NCI-H2029 treated with DMSO at 0.1 percent for 48 hours (cell line): ENCODE results near the gene ARID1B.

Experiments used
- DNase-seq: peaks from one replicate; lab custom pipeline; 2025; lab: John Stamatoyannopoulos, UW

The ARID1B gene

GRCh38 chr6:157226761-157227160 is 449.6 kb downstream of the ARID1B start:
- no peak for DNase-seq

GRCh38 chr6:157227202-157228166 is 450.3 kb downstream of the ARID1B start:
- DNase-seq = no peak

GRCh38 chr6:157228426-157229131 is 451.4 kb downstream of the ARID1B start:
- DNase-seq = peak; percentile 52

GRCh38 chr6:157229132-157229618 is 452.0 kb downstream of the ARID1B start:
- no peak for DNase-seq

GRCh38 chr6:157229713-157230112 is 452.5 kb downstream of the ARID1B start:
- DNase-seq = peak; percentile 95

- DNase-seq = no peak
Measured at GRCh38 chr6:157230910-157231309, 453.7 kb downstream of the ARID1B start.

GRCh38 chr6:157232161-157232895 is 455.1 kb downstream of the ARID1B start:
- DNase-seq = no peak

- DNase-seq = no peak
Measured at GRCh38 chr6:157233156-157233555, 456.0 kb downstream of the ARID1B start.

GRCh38 chr6:157233686-157234085 is 456.5 kb downstream of the ARID1B start:
- DNase-seq = peak; percentile 81

GRCh38 chr6:157235600-157236039 is 458.4 kb downstream of the ARID1B start:
- no peak for DNase-seq

GRCh38 chr6:157236040-157236725 is 459.0 kb downstream of the ARID1B start:
- DNase-seq = no peak

- DNase-seq = no peak
Measured at GRCh38 chr6:157238346-157238745, 461.2 kb downstream of the ARID1B start.

GRCh38 chr6:157239148-157239547 is 462.0 kb downstream of the ARID1B start:
- DNase-seq = no peak

- no peak for DNase-seq
Measured at GRCh38 chr6:157239671-157240058, 462.5 kb downstream of the ARID1B start.

GRCh38 chr6:157240059-157240959 is 463.1 kb downstream of the ARID1B start:
- peak; percentile 74 for DNase-seq

- peak; percentile 53 for DNase-seq
Measured at GRCh38 chr6:157240960-157241311, 463.8 kb downstream of the ARID1B start.

- peak; percentile 54 for DNase-seq
Measured at GRCh38 chr6:157242791-157243190, 465.6 kb downstream of the ARID1B start.

GRCh38 chr6:157244175-157244574 is 467.0 kb downstream of the ARID1B start:
- DNase-seq = no peak

GRCh38 chr6:157244780-157245179 is 467.6 kb downstream of the ARID1B start:
- no peak for DNase-seq

- no peak for DNase-seq
Measured at GRCh38 chr6:157245436-157245835, 468.3 kb downstream of the ARID1B start.
